Trophoblast cell (in vitro differentiated cells and primary cell): Measurements from ENCODE around the gene FBXO44.

Source experiments
- DNase-seq, 2 donors: peaks; one replicate each; pipeline ENCODE4 v3.0.0-alpha.2; 2016
- H2AFZ ChIP-seq: 2 replicates; pipeline ENCODE4 v1.6.1; 2013; ENCODE audit warnings: low read length, moderate library complexity, mild to moderate bottlenecking; ENCODE audit not compliant: insufficient read depth, poor library complexity
- H2AK5ac ChIP-seq: 2 replicates; pipeline ENCODE4 v1.6.1; 2013; ENCODE audit warnings: mild to moderate bottlenecking, low read length
- H2BK120ac ChIP-seq: 2 replicates; pipeline ENCODE4 v1.6.1; 2013; ENCODE audit warnings: low read length, mild to moderate bottlenecking, moderate library complexity; ENCODE audit not compliant: insufficient read depth, poor library complexity
- H2BK12ac ChIP-seq: 2 replicates; pipeline ENCODE4 v1.6.1; 2013; ENCODE audit warnings: mild to moderate bottlenecking, low read length, moderate library complexity
- H2BK5ac ChIP-seq: 2 replicates; pipeline ENCODE4 v1.6.1; 2013; ENCODE audit warnings: low read length, low read depth, moderate library complexity, mild to moderate bottlenecking; ENCODE audit not compliant: poor library complexity
- H3K14ac ChIP-seq: 2 replicates; pipeline ENCODE4 v1.6.1; 2013; ENCODE audit warnings: mild to moderate bottlenecking, low read length
- H3K18ac ChIP-seq: 2 replicates; pipeline ENCODE4 v1.6.1; 2013; ENCODE audit warnings: mild to moderate bottlenecking, low read length
- H3K23ac ChIP-seq: 2 replicates; pipeline ENCODE4 v1.6.1; 2013; ENCODE audit warnings: low read length
- H3K27ac ChIP-seq: 2 replicates; pipeline ENCODE4 v1.5.1; 2013; ENCODE audit warnings: low read depth, mild to moderate bottlenecking, inconsistent platforms, low read length, moderate library complexity
- H3K27me3 ChIP-seq: 2 replicates; pipeline ENCODE4 v1.6.1; 2013; ENCODE audit warnings: inconsistent platforms, mild to moderate bottlenecking, low read length, moderate library complexity; ENCODE audit not compliant: insufficient read depth
- H3K36me3 ChIP-seq, 2 experiments: 1 replicate in 1 of 2; 2 replicates in 1 of 2; pipeline ENCODE4 v1.6.1; 2013; ENCODE audit warnings: low read length in 2 of 2, mild to moderate bottlenecking in 2 of 2, moderate library complexity in 1 of 2; ENCODE audit not compliant: insufficient read depth in 2 of 2, control insufficient read depth in 1 of 2
- H3K4ac ChIP-seq: 2 replicates; pipeline ENCODE4 v1.6.1; 2013; ENCODE audit warnings: low read depth, mild to moderate bottlenecking, low read length, moderate library complexity
- H3K4me1 ChIP-seq, 2 experiments: 1 replicate in 1 of 2; 2 replicates in 1 of 2; pipeline ENCODE4 v1.6.1; 2013; ENCODE audit warnings: low read length in 2 of 2, mild to moderate bottlenecking in 2 of 2, moderate library complexity in 1 of 2; ENCODE audit not compliant: insufficient read depth in 2 of 2, control insufficient read depth in 1 of 2
- H3K4me2 ChIP-seq: 2 replicates; pipeline ENCODE4 v1.6.1; 2013; ENCODE audit warnings: inconsistent platforms, mild to moderate bottlenecking, low read length, moderate library complexity
- H3K4me3 ChIP-seq: 2 replicates; pipeline ENCODE4 v1.5.1; 2013; ENCODE audit warnings: mild to moderate bottlenecking, low read depth, low read length, inconsistent platforms
- H3K79me1 ChIP-seq: one replicate; pipeline ENCODE4 v1.6.1; 2013; ENCODE audit warnings: low read length
- H3K79me2 ChIP-seq: 2 replicates; pipeline ENCODE4 v1.6.1; 2013; ENCODE audit warnings: low read length, mild to moderate bottlenecking; ENCODE audit not compliant: control insufficient read depth, insufficient read depth, poor library complexity
- H3K9ac ChIP-seq: 2 replicates; pipeline ENCODE4 v1.6.1; 2013; ENCODE audit warnings: mild to moderate bottlenecking, low read length
- H3K9me3 ChIP-seq: 2 replicates; pipeline ENCODE4 v1.6.1; 2013; ENCODE audit warnings: low read depth, mild to moderate bottlenecking, control low read depth, inconsistent platforms, low read length; ENCODE audit not compliant: insufficient read depth
- H4K12ac ChIP-seq: 2 replicates; pipeline ENCODE4 v1.6.1; 2013; ENCODE audit warnings: low read depth, mild to moderate bottlenecking, low read length, moderate library complexity
- H4K8ac ChIP-seq: 2 replicates; pipeline ENCODE4 v1.6.1; 2013; ENCODE audit warnings: low read depth, mild to moderate bottlenecking, low read length, moderate library complexity
- H4K91ac ChIP-seq: one replicate; pipeline ENCODE4 v1.6.1; 2013; ENCODE audit warnings: low read depth, mild to moderate bottlenecking, low read length, moderate library complexity
- WGBS: extraction: QIAGEN DNeasy Blood & Tissue Kit; methylation state at CpG from one replicate; pipeline ENCODE4 v1.1.7; 2013; ENCODE audit warnings: missing lambda C conversion rate; ENCODE audit not compliant: insufficient read length, insufficient coverage; ENCODE audit errors: extremely low coverage; 5-methylcytosine and 5-hydroxymethylcytosine counted together

The FBXO44 gene

GRCh38 chr1:11657654-11658053, 3.0 kb downstream of the FBXO44 start:
- no peak overlapping the region for H3K4me2 ChIP-seq
- peaks cover 2% of the 10 kb centered on the region for H3K79me2 ChIP-seq
- H3K36me3 ChIP-seq: peaks cover 2 to 14% of the 10 kb centered on the region in 2 experiments
- H4K12ac ChIP-seq: no peak overlapping the region
- no CpG with 5 or more reads among the region's 6 CpGs for WGBS
- H3K4me1 ChIP-seq: peaks cover 6 to 9% of the 10 kb centered on the region in 2 experiments
- no peak overlapping the region for H3K27ac ChIP-seq
- no peak overlapping the region for H3K14ac ChIP-seq
- no peak for DNase-seq
- H3K4ac ChIP-seq: no peak overlapping the region
- H3K23ac ChIP-seq: no peak overlapping the region
- no peak overlapping the region for H4K91ac ChIP-seq
- H3K18ac ChIP-seq: no peak overlapping the region
- H2BK120ac ChIP-seq: no peak overlapping the region
- no peaks in the 10 kb centered on the region for H3K27me3 ChIP-seq
- no peak overlapping the region for H3K4me3 ChIP-seq
- peaks cover 12% of the 10 kb centered on the region for H3K79me1 ChIP-seq
- H3K9ac ChIP-seq: no peak overlapping the region
- no peak overlapping the region for H4K8ac ChIP-seq
- peaks cover 2% of the 10 kb centered on the region for H3K9me3 ChIP-seq
- no peak overlapping the region for H2AK5ac ChIP-seq
- H2BK5ac ChIP-seq: no peak overlapping the region
- H2AFZ ChIP-seq: no peak overlapping the region
- H2BK12ac ChIP-seq: no peak overlapping the region

GRCh38 chr1:11658542-11658941, 3.9 kb downstream of the FBXO44 start:
- no CpG with 5 or more reads among the region's 23 CpGs for WGBS

GRCh38 chr1:11659748-11660147, 5.1 kb downstream of the FBXO44 start:
- Histone ChIP-seq H3K18ac (no peak overlapping the region), H3K14ac (no peak overlapping the region), H3K4me3 (no peak overlapping the region), H3K27me3 (no peaks in the 10 kb centered on the region), H2AK5ac (no peak overlapping the region), H3K4ac (no peak overlapping the region), H4K91ac (no peak overlapping the region), H4K8ac (no peak overlapping the region), H3K9ac (no peak overlapping the region), H2AFZ (no peak overlapping the region), H3K79me1 (peaks cover 6% of the 10 kb centered on the region), H3K23ac (no peak overlapping the region), H2BK120ac (no peak overlapping the region), H3K4me2 (no peak overlapping the region), H3K4me1 (peaks cover 0 to 5% of the 10 kb centered on the region in 2 experiments), H2BK12ac (no peak overlapping the region), H4K12ac (no peak overlapping the region), H2BK5ac (no peak overlapping the region), H3K9me3 (peaks cover 2% of the 10 kb centered on the region), H3K79me2 (peaks cover 2% of the 10 kb centered on the region), H3K36me3 (peaks cover 4 to 14% of the 10 kb centered on the region in 2 experiments), H3K27ac (no peak overlapping the region)
- no peak for DNase-seq
- no CpG with 5 or more reads among the region's 4 CpGs for WGBS

More at GRCh38 chr1:11658542-11658941, 3.9 kb downstream of the FBXO44 start:
- Histone ChIP-seq H3K4me1 (peaks cover 4% of the 10 kb centered on the region in 2 experiments), H2BK5ac (no peak overlapping the region), H4K8ac (no peak overlapping the region), H3K27me3 (no peaks in the 10 kb centered on the region), H3K36me3 (peaks cover 4 to 14% of the 10 kb centered on the region in 2 experiments), H4K12ac (no peak overlapping the region), H2AFZ (no peak overlapping the region), H2BK120ac (no peak overlapping the region), H3K4ac (no peak overlapping the region), H3K14ac (no peak overlapping the region), H2AK5ac (no peak overlapping the region), H2BK12ac (no peak overlapping the region), H3K27ac (no peak overlapping the region), H3K23ac (no peak overlapping the region), H3K18ac (no peak overlapping the region), H3K9ac (no peak overlapping the region), H3K4me2 (no peak overlapping the region), H3K79me2 (peaks cover 2% of the 10 kb centered on the region), H3K79me1 (peaks cover 10% of the 10 kb centered on the region), H4K91ac (no peak overlapping the region), H3K9me3 (peaks cover 2% of the 10 kb centered on the region), H3K4me3 (no peak overlapping the region)
- no peak for DNase-seq

- Histone ChIP-seq H3K79me2 (no peaks in the 10 kb centered on the region), H3K14ac (no peak overlapping the region), H4K91ac (no peak overlapping the region), H3K27me3 (no peaks in the 10 kb centered on the region), H3K9ac (no peak overlapping the region), H3K36me3 (peaks cover 2 to 14% of the 10 kb centered on the region in 2 experiments), H3K18ac (no peak overlapping the region), H2BK120ac (no peak overlapping the region), H3K79me1 (peaks cover 4% of the 10 kb centered on the region), H3K4me1 (peaks cover 0 to 4% of the 10 kb centered on the region in 2 experiments), H3K4me3 (no peak overlapping the region), H3K9me3 (peaks cover 2% of the 10 kb centered on the region), H2AK5ac (no peak overlapping the region), H2BK5ac (no peak overlapping the region), H3K4ac (no peak overlapping the region), H4K12ac (no peak overlapping the region), H3K23ac (no peak overlapping the region), H3K4me2 (no peak overlapping the region), H4K8ac (no peak overlapping the region), H2AFZ (no peak overlapping the region), H3K27ac (no peak overlapping the region), H2BK12ac (no peak overlapping the region)
- WGBS: no CpG with 5 or more reads among the region's 17 CpGs
- no peak for DNase-seq
Observed at GRCh38 chr1:11661103-11661502, 6.4 kb downstream of the FBXO44 start.
